PC-3 (cell line): Measurements from ENCODE around the gene TBC1D13.

Experiments used
- EZH2 ChIP-seq: fragments of 300-600 bp; sonication (generic); IDR thresholded peaks from one replicate; pipeline ENCODE4 v1.6.1; 2017; ENCODE audit warnings: antibody characterized with exemption, mild to moderate bottlenecking, low read length; ENCODE audit not compliant: unreplicated experiment
- EZH2phosphoT487 ChIP-seq: fragments of 300-600 bp; sonication (generic); IDR thresholded peaks from 2 replicates; pipeline ENCODE4 v1.6.1; 2018; ENCODE audit warnings: mild to moderate bottlenecking, antibody characterized with exemption, low read length, borderline replicate concordance
- TF ChIP-seq, protein P1 (sequence below): fragments of 300-600 bp; sonication (generic); conservative IDR thresholded peaks from 2 replicates; pipeline ENCODE4 v1.5.1; 2017; ENCODE audit warnings: antibody characterized with exemption, low read depth, mild to moderate bottlenecking, low read length

- TF ChIP-seq EZH2 (no peak), EZH2phosphoT487 (no peak)
- TF ChIP-seq, protein P1, sequence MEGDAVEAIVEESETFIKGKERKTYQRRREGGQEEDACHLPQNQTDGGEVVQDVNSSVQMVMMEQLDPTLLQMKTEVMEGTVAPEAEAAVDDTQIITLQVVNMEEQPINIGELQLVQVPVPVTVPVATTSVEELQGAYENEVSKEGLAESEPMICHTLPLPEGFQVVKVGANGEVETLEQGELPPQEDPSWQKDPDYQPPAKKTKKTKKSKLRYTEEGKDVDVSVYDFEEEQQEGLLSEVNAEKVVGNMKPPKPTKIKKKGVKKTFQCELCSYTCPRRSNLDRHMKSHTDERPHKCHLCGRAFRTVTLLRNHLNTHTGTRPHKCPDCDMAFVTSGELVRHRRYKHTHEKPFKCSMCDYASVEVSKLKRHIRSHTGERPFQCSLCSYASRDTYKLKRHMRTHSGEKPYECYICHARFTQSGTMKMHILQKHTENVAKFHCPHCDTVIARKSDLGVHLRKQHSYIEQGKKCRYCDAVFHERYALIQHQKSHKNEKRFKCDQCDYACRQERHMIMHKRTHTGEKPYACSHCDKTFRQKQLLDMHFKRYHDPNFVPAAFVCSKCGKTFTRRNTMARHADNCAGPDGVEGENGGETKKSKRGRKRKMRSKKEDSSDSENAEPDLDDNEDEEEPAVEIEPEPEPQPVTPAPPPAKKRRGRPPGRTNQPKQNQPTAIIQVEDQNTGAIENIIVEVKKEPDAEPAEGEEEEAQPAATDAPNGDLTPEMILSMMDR, result no peak
Observed at GRCh38 chr9:128773049-128773448, 14.0 kb upstream of the TBC1D13 start.
